G401 (cell line): Measurements from ENCODE around the gene CREB3L4. TPM values are rescaled to one million over a fixed set of nuclear protein-coding genes. Genes with fewer than 3 reads are reported as not detected.
"Not testable (repeated sequence)": the region's sequence is repeated elsewhere in the genome, so short reads cannot be mapped to it uniquely, and the experiment has no call there.

Source experiments
- DNase-seq: peaks from one replicate; pipeline ENCODE4 v3.0.0-alpha.2; 2015; ENCODE audit warnings: low spot score
- in situ Hi-C: cut with HindIII; loops from 2 replicates; pipeline ENCODE4 v1.10.0; 2016; ENCODE audit warnings: low sequenced_read_pairs, mixed read lengths
- total RNA-seq: library from RNA; depleted of rRNA; stranded (reverse); fragments of >200 nt; shearing (Covaris generic); gene quantifications from 2 replicates; pipeline ENCODE4 v1.2.3, GENCODE V29; 2014

Gene CREB3L4
- total RNA-seq, 1 experiment from 2014 or later: 13.4 TPM

GRCh38 chr1:153976819-153977249 is 9.1 kb downstream of the CREB3L4 start:
- in situ Hi-C loops: no loop called here
- no peak for DNase-seq

DNA sequence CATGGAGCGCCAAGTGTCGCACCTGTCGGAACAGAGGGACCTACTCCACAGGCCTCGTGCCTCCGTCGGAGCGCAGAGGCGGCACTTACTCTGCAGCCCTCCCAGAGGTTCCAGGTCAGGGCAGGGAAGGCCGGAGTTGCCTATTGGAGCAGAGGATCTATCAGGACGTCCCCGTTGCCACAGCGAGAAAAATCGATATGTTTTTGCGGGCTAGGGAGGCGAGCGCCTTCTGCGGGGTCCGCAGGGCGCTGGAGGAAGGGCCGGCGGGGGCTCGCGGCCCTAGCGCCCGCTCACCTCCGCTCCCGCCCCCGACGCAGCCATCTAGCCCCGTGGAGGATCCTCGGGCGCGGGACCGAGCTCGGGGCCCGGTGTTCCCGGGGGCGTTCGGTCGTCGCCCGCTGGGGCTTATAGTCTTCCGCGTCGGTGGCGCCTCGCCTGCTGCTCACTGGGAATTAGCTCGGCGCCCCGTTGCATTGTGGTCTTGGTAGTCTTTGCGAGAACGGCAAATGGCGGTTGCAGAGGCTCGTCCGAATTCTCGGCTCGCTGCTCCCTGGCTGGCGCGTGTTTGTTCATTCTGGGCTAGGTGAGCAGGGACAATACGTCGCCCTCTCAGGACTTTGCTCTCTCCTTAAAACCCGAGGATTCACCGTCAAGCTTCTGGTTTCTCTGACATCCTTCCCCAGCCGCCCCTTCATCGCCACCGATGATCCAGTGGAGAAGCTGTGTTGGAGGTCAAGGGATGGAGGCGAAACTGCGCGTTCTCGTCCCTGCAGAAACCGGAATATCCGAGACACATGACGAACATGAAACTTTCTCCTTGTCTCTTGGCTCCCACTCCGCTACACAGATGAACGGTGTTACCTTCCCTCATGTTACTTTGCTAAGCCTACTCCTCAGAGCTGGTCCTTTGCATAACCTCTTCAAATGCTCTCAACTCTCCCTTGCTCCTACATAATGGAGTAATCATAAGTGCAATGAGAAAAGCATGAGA is 9.8 kb downstream of the CREB3L4 start, which contains the start of gene JTB:
TSS of gene JTB (minus strand) at position 425 of the 991 bp plus-strand sequence. CDS start at position 3, 422 bp downstream.
- in situ Hi-C loops: no loop called here
- DNase-seq: peak; percentile 91

DNA sequence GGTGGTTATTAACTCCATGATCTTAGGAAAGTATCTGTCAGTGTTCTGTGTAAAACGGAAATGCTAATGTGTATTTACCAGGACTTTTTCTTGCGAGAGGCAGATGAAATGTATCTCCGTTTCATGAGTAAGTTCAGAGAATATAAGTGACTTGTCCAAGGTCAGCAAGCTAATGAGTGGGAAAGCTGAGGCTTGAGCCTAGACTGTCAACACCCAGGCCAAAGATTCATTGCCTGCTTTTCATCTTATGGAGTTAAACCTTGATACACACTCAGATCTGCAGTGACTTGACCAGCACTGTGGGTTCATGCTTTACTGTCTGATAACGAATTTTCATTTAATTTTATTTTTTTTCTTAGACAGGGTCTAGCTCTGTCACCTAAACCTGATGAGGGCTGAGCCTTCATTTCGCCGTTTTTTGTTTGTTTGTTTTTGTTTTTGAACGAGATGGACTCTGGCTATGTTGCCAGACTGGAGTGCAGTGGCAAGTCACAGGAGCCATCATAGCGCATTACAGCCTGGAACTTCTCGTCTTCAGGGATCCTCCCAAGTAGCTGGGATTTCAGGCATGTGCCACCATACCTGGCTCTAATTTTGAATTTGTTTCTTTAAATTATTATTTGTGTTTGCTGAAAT is 10.7 kb downstream of the CREB3L4 start:
- in situ Hi-C loops: no loop called here

GRCh38 chr1:153979091-153979490 is 11.4 kb downstream of the CREB3L4 start:
- in situ Hi-C loops, DNase-seq: not testable (repeated sequence)

More for the DNA sequence above, 10.7 kb downstream of the CREB3L4 start:
- DNase-seq: no peak

GRCh38 chr1:153981735-153982134 is 14.0 kb downstream of the CREB3L4 start:
- in situ Hi-C loops, DNase-seq: not testable (repeated sequence)

- DNase-seq: no peak
- in situ Hi-C loops: no loop called here
These were observed 16.6 kb downstream of the CREB3L4 start for GRCh38 chr1:153984123-153984894.

GRCh38 chr1:153985341-153985912 is 17.7 kb downstream of the CREB3L4 start:
- DNase-seq: no peak
- in situ Hi-C loops: no loop called here

- peak; percentile 46 for DNase-seq
- in situ Hi-C loops: no loop called here
These were observed 18.4 kb downstream of the CREB3L4 start, which contains the start of gene RAB13 for GRCh38 chr1:153985941-153986761. Gene RAB13 (minus strand): TSS chr1:153986339. CDS start chr1:153986236, 103 bp downstream.

GRCh38 chr1:153987621-153988020 is 19.9 kb downstream of the CREB3L4 start:
- no peak for DNase-seq
- in situ Hi-C loops: no loop called here

GRCh38 chr1:153990468-153991150 is 22.9 kb downstream of the CREB3L4 start, which contains the start of gene RPS27:
Gene RPS27 (plus strand): TSS chr1:153990762. CDS start chr1:153990797, 35 bp downstream.
- DNase-seq: peak; percentile 99
- in situ Hi-C loops: no loop called here

DNA sequence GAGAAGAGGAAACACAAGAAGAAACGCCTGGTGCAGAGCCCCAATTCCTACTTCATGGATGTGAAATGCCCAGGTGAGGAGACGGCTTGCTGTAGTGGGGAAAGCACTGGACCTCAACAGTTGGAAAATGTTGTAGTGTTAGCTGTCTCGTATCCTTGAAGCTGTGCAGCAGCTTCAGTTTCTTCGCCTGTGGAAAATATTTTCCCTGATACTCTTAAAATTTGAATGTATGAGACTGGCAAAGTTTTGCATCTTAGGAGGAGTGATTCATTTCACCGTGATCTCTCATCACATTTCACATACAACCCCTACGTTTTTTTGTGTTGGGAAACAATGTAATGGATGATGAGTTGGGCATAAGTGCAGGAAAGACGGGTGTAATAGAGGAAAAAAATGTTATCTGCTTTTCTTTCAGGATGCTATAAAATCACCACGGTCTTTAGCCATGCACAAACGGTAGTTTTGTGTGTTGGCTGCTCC is 23.5 kb downstream of the CREB3L4 start:
- in situ Hi-C loops: no loop called here
- DNase-seq: no peak

- in situ Hi-C loops: no loop called here
- DNase-seq: no peak
These were observed 24.1 kb downstream of the CREB3L4 start for GRCh38 chr1:153991806-153992205.

DNA sequence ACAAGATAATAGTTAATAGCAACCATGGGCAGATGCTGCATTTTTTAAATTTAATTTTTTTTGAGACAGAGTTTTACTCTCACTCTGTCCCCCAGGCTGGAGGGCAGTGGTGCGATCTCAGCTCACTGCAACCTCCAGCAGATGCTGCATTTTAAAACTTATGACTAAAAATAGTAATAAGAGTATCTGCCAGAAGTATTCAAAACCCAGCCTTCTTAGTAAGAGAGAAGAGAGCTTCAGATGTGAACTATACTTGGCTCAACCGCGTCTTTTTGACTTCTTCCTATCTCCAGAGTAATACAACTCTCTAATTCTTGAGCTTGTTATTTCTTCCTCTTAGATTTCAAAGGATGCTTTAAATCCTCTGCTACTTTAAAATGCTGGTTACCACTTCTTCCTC is 27.5 kb downstream of the CREB3L4 start:
- DNase-seq: no peak
- in situ Hi-C loops: no loop called here

DNA sequence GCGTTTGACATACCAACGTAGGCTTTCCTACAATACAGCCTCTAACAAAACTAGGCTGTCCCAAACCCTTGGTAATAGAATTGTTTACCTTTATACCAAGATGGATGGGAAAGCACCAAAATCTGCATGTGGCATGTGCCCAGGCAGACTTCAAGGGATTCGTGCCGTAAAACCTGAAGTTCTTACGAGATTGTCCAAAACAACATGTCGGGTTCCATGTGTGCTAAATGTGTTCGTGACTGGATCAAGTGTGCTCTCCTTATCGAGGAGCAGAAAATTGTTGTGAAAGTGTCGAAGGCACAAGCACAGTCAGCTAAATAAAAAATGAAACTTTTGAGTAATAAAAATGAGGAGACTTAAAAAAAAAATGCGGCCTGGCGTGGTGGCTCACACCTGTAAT is 27.9 kb downstream of the CREB3L4 start:
- no peak for DNase-seq
- in situ Hi-C loops: no loop called here

DNA sequence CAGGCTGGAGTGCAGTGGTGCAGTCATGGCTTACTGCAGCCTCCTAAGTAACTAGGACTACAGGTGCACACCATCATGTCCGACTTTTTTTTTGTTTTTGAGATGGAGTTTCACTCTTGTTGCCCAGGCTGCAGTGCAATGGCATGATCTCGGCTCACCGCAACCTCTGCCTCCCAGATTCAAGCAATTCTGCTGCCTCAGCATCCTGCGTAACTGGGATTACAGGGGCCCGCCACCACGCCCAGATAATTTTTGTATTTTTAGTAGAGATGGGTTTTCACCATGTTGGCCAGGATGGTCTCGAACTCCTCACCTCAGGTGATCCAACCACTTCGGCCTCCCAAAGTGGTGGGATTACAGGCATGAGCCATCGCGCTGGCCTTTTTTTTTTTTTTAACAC is 29.2 kb downstream of the CREB3L4 start:
- in situ Hi-C loops: not testable (repeated sequence)

DNA sequence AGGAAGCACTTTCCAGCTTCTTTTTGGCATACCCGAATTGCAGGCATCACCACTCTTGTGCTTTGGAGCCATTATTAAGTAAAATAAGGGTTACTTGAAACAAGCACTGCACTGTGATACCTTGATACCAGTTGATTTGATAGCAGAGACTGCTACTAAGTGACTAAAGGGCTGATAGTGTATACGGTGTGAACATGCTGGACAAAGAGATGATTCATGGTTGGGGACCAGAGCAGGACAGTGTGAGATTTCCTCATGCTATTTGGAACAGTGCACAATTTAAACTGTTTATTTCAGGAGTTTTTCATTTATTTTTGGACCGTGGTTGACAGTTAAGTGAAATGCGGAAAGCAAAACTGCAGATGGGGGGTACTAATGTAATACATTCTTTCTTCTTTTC is 32.7 kb downstream of the CREB3L4 start:
- in situ Hi-C loops: no loop called here
- no peak for DNase-seq

More for the DNA sequence above, 29.2 kb downstream of the CREB3L4 start:
- not testable (repeated sequence) for DNase-seq

DNA sequence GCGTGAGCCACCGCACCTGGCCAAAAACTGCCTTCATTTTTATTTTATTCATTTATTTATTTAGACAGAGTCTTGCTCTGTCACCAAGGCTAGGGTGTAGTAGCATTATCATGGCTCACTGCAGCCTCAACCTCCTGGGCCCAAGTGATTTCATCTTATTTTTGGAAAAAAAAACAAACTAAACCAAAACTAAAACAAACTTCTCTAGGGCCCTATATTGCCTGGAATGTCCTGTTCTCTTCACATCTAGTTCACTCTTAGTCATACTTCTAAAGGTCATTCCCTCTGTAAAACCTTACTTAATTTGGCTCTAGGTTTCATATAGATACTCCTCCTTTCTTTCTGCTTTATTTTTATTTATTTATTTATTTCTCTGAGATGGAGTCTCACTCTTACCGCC is 38.4 kb downstream of the CREB3L4 start:
- no peak for DNase-seq
- in situ Hi-C loops: no loop called here
